IPS-11a (cell line): ENCODE results near the gene LRRC10B.

Source experiments
- H3K4me3 ChIP-seq: one replicate; pipeline ENCODE4 v1.5.1; 2013; ENCODE audit warnings: low read depth, low read length, control low read depth

LRRC10B gene

GRCh38 chr11:61528114-61528513 is 19.6 kb downstream of the LRRC10B start:
- H3K4me3 ChIP-seq: no peak overlapping the region

GRCh38 chr11:61529537-61530225 is 21.1 kb downstream of the LRRC10B start:
- no peak overlapping the region for H3K4me3 ChIP-seq

GRCh38 chr11:61531044-61531443 is 22.5 kb downstream of the LRRC10B start:
- no peak overlapping the region for H3K4me3 ChIP-seq

GRCh38 chr11:61532134-61533038 is 23.8 kb downstream of the LRRC10B start:
- no peak overlapping the region for H3K4me3 ChIP-seq

GRCh38 chr11:61533039-61533375 is 24.5 kb downstream of the LRRC10B start:
- no peak overlapping the region for H3K4me3 ChIP-seq

GRCh38 chr11:61533401-61533800 is 24.9 kb downstream of the LRRC10B start:
- H3K4me3 ChIP-seq: no peak overlapping the region

GRCh38 chr11:61534025-61534932 is 25.7 kb downstream of the LRRC10B start:
- H3K4me3 ChIP-seq: no peak overlapping the region

- no peak overlapping the region for H3K4me3 ChIP-seq
Measured at GRCh38 chr11:61534933-61535839, 26.6 kb downstream of the LRRC10B start.

- H3K4me3 ChIP-seq: no peak overlapping the region
Measured at GRCh38 chr11:61535998-61536675, 27.6 kb downstream of the LRRC10B start.

- H3K4me3 ChIP-seq: no peak overlapping the region
Measured at GRCh38 chr11:61536676-61537270, 28.2 kb downstream of the LRRC10B start.

- H3K4me3 ChIP-seq: no peak overlapping the region
Measured at GRCh38 chr11:61537326-61537725, 28.8 kb downstream of the LRRC10B start.

GRCh38 chr11:61538636-61538961 is 30.1 kb downstream of the LRRC10B start:
- no peak overlapping the region for H3K4me3 ChIP-seq

GRCh38 chr11:61539006-61539405 is 30.5 kb downstream of the LRRC10B start:
- no peak overlapping the region for H3K4me3 ChIP-seq

- no peak overlapping the region for H3K4me3 ChIP-seq
Measured at GRCh38 chr11:61539831-61540357, 31.3 kb downstream of the LRRC10B start.

GRCh38 chr11:61540528-61540927 is 32.0 kb downstream of the LRRC10B start:
- H3K4me3 ChIP-seq: no peak overlapping the region

GRCh38 chr11:61541598-61541997 is 33.0 kb downstream of the LRRC10B start:
- H3K4me3 ChIP-seq: no peak overlapping the region

- H3K4me3 ChIP-seq: no peak overlapping the region
Measured at GRCh38 chr11:61542024-61542461, 33.5 kb downstream of the LRRC10B start.

GRCh38 chr11:61542705-61543104 is 34.2 kb downstream of the LRRC10B start:
- no peak overlapping the region for H3K4me3 ChIP-seq
